Aorta (tissue), 5 donors: ENCODE measurements around the gene NIPAL4. TPM values are rescaled to one million over a fixed set of nuclear protein-coding genes. Genes with fewer than 3 reads are reported as not detected.
A peak's percentile ranks its signal among the peaks of the same experiment; 100 is the strongest.
"Not testable (repeated sequence)": the region's sequence is repeated elsewhere in the genome, so short reads cannot be mapped to it uniquely, and the experiment has no call there.

ENCODE experiments used
- ATAC-seq: fragments of 200-7000 bp; cut with Tn5 transposase; one replicate; pipeline ENCODE4 v1.9.1; 2022; ENCODE audit warnings: moderate library complexity; ENCODE audit not compliant: low FRiP score
- DNase-seq, 2 donors: peaks; one replicate each; pipeline ENCODE4 v3.0.0-alpha.2; 2020
- H3K27ac ChIP-seq, 2 donors: one replicate each; pipeline ENCODE4 v1.5.1; 2013; ENCODE audit warnings: low read length in 2 of 2, mild to moderate bottlenecking in 2 of 2, moderate library complexity in 2 of 2, control low read depth in 1 of 2, inconsistent platforms in 1 of 2, low read depth in 1 of 2
- H3K27me3 ChIP-seq, 2 donors: one replicate each; pipeline ENCODE4 v1.6.1; 2013; ENCODE audit warnings: control low read depth in 1 of 2, low read length in 1 of 2, mild to moderate bottlenecking in 1 of 2, moderate library complexity in 1 of 2; ENCODE audit not compliant: insufficient read depth in 2 of 2, control insufficient read depth in 1 of 2
- H3K36me3 ChIP-seq, 2 donors: one replicate each; pipeline ENCODE4 v1.6.1; 2013; ENCODE audit warnings: control low read depth in 1 of 2, low read length in 1 of 2, mild to moderate bottlenecking in 1 of 2; ENCODE audit not compliant: insufficient read depth in 2 of 2, control insufficient read depth in 1 of 2
- H3K4me1 ChIP-seq, 2 donors: one replicate each; pipeline ENCODE4 v1.6.1; 2013; ENCODE audit warnings: low read length in 2 of 2, control low read depth in 1 of 2, mild to moderate bottlenecking in 1 of 2, moderate library complexity in 1 of 2; ENCODE audit not compliant: insufficient read depth in 2 of 2, control insufficient read depth in 1 of 2
- H3K4me3 ChIP-seq, 2 donors: one replicate each; pipeline ENCODE4 v1.5.1; 2013; ENCODE audit warnings: low read length in 2 of 2, control low read depth in 1 of 2, mild to moderate bottlenecking in 1 of 2
- H3K9me3 ChIP-seq: one replicate; pipeline ENCODE4 v1.6.1; 2013; ENCODE audit warnings: mild to moderate bottlenecking, low read length; ENCODE audit not compliant: control insufficient read depth
- WGBS, 2 donors: extraction: QIAGEN DNeasy Blood & Tissue Kit; methylation state at CpG; one replicate each; pipeline ENCODE4 v1.1.7; 2013; 5-methylcytosine and 5-hydroxymethylcytosine counted together
- intact Hi-C, 2 donors: fragments of 100-400 bp; cut with DNase I; formaldehyde crosslinking; loops; one replicate each; pipeline versions ENCODE4 v1.14.2 to v1.15.0; 2022
- polyA plus RNA-seq, 2 donors: library from polyadenylated mRNA; stranded (reverse); fragments of 200-250 nt; gene quantifications; one replicate each; pipeline ENCODE4 v1.2.3, GENCODE V29; 2013
- total RNA-seq, 2 donors: library from RNA; stranded (reverse); fragmentation: NEBNext Ultra II Directional; extraction: Animal tissue kit (Norgen Biotek cat#: 25700); gene quantifications; one replicate each; pipeline ENCODE4 v1.2.1, GENCODE V29; 2021
- donor health status: healthy with polysubstance abuse.
- donor health status: Bipolar disorder and iron deficiency.
- donor health status: DM: no; HTN: no; CAD: no.
- donor health status: DM: no; HTN: no; CAD: no.
- donor health status: DM: yes; HTN: yes; CAD: no.

Gene NIPAL4
- total and polyA plus RNA-seq, 4 donors = 0.28 to 0.55 TPM; not detected in 2

DNA sequence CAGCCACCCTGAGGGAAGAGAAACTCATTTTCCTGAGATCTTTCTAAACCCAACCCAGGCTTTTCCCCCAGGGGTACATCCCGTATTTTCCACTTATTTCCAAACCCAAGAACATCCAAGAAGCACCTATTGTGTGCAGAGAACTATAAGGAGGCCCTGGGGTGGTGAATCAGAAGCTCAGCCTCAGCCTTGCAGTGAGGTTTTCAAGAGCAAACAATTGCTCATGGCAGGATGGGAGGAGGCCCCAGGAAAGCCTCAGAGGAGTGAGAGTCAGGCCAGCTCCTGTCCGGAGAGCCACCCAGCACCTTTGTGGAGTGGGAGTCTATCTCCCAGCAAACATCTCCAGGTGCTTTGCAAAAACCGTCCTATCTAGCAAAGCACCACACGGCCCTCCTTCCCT, 19.2 kb downstream of the NIPAL4 start:
- no peaks in the 10 kb centered on the region for H3K27me3 ChIP-seq
- no peak overlapping the region for H3K27ac ChIP-seq
- peaks cover 0 to 9% of the 10 kb centered on the region in 2 donors for H3K36me3 ChIP-seq
- no peaks in the 10 kb centered on the region for H3K4me1 ChIP-seq
- H3K4me3 ChIP-seq = no peak overlapping the region
- no peak for ATAC-seq
- no peak for DNase-seq
- WGBS, 2 donors = 84 to 89% methylated on average over 4 of the region's 4 CpGs
- intact Hi-C loops = loop anchor here in 1 of 2 donors (5.0 kb wide), 1 partner anchor 152 kb away; no protein-coding TSS in a partner anchor
- H3K9me3 ChIP-seq = no peaks in the 10 kb centered on the region

DNA sequence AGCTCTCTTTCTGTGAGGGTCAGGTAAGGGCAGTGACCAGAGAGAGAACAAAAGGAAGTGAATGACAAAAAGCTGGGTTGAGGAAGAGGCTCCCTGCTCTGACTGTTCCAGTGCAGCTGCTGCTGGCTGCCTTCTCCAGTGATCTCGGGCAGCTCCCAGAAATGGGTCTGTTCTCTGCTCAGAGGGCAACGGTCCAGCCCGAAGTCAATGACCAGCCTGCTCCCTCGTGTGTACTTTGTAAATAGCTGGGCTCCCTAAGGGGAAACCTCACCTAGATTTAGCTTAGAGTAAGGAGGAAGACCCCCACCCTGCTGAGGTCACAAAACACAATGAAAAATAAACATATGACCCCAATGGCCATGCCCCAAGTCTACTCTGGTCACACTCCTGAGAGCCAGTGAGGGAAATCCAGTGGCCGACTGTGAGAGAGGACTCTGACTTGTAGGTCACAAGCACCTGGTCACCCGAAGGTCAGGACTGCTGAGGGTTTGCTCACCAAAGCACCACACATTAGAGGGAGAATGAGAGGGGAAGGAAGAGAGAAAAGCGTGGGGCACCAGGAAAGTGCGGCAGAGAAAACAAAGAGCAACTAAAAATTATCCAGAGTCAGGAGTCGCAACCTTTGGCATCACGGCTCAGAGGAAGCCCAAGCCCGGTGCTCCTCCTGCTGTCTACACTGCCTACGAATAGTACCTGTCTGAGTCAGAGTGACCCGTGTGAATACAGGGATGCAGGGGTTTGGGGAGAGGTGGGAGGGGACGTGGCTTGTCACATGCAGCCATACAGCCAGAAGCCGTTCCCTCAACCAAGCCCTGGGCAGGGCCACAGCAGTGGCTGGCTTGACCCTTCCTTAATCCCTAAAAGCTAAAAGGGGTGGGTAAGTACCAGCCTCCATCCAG, 19.8 kb downstream of the NIPAL4 start:
- Histone ChIP-seq H3K9me3 (no peaks in the 10 kb centered on the region), H3K27ac (no peak overlapping the region), H3K4me1 (no peaks in the 10 kb centered on the region), H3K36me3 (peaks cover 0 to 11% of the 10 kb centered on the region in 2 donors), H3K27me3 (no peaks in the 10 kb centered on the region), H3K4me3 (no peak overlapping the region)
- 59 to 62% methylated on average over 15 of the region's 15 CpGs for WGBS, 2 donors
- intact Hi-C loops = loop anchor here in 1 of 2 donors (5.0 kb wide), 1 partner anchor 153 kb away; no protein-coding TSS in a partner anchor
- ATAC-seq (peak; percentile 27), DNase-seq (no peak)

- no peak overlapping the region for H3K4me3 ChIP-seq
- intact Hi-C loops = no loop called here
- DNase-seq = no peak
- no peaks in the 10 kb centered on the region for H3K9me3 ChIP-seq
- no peak for ATAC-seq
- no peak overlapping the region for H3K27ac ChIP-seq
- no peaks in the 10 kb centered on the region for H3K27me3 ChIP-seq
- peaks cover under 1 to 13% of the 10 kb centered on the region in 2 donors for H3K36me3 ChIP-seq
- WGBS, 2 donors = 65 to 66% methylated on average over 4 of the region's 4 CpGs
- H3K4me1 ChIP-seq = no peaks in the 10 kb centered on the region
Measured at GRCh38 chr5:157481265-157481664, 21.3 kb downstream of the NIPAL4 start.

DNA sequence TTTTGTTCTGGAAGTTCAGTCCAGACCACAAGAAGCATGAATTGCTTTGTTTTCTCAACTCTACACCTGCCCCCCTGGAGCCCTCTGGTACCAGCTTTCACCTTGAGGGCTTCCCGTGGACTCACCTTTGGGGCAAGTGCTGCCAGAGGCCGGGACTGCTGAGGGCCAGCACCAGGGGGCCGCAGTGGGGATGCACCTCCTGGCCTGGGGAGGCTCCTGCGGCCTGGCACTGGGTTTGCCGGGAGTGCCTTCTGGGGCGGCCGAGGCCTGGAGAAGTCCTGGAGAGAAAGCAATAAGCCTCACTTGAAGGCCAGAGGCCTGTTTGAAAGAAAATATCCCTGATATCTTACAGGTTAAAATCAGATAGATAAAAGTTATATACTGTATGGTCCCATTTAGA, 21.7 kb downstream of the NIPAL4 start:
- peaks cover 4 to 13% of the 10 kb centered on the region in 2 donors for H3K36me3 ChIP-seq
- H3K4me3 ChIP-seq = no peak overlapping the region
- intact Hi-C loops = no loop called here
- DNase-seq (no peak), ATAC-seq (no peak)
- 91 to 94% methylated on average over 7 of the region's 7 CpGs for WGBS, 2 donors
- no peak overlapping the region for H3K27ac ChIP-seq
- no peaks in the 10 kb centered on the region for H3K27me3 ChIP-seq
- H3K9me3 ChIP-seq = no peaks in the 10 kb centered on the region
- H3K4me1 ChIP-seq = no peaks in the 10 kb centered on the region

- WGBS, 2 donors = 69 to 96% methylated on average over 2 of the region's 2 CpGs
- H3K4me1 ChIP-seq, ATAC-seq, H3K9me3 ChIP-seq, DNase-seq, intact Hi-C loops, H3K27me3 ChIP-seq, H3K27ac ChIP-seq, H3K4me3 ChIP-seq: not testable (repeated sequence)
- peaks cover 9 to 13% of the 10 kb centered on the region in 2 donors for H3K36me3 ChIP-seq
Measured at GRCh38 chr5:157482702-157483101, 22.7 kb downstream of the NIPAL4 start.

DNA sequence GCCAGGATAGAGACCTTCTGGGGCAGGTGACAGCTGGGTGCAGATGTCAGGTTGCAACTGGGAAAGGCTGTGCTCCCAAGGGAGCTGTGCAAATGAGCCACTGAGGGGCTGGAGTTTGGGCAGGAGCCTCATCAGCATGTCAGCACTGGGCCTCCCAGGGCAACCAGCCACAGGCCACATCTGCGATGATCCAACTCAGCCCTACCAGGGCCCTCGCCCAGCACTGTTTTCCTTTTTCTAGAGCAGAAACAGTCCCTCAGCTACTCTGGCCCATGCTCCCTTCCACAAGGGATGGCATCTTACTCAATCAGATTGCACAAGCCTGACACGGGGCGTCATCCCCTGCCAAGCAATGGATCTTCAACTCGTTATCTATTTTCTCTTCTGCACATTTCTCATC, 24.8 kb downstream of the NIPAL4 start:
- no peak overlapping the region for H3K27ac ChIP-seq
- WGBS, 2 donors = 67% methylated on average over 5 of the region's 5 CpGs
- intact Hi-C loops = no loop called here
- no peak overlapping the region for H3K4me3 ChIP-seq
- H3K9me3 ChIP-seq = no peaks in the 10 kb centered on the region
- DNase-seq = no peak
- H3K4me1 ChIP-seq = no peaks in the 10 kb centered on the region
- H3K27me3 ChIP-seq = no peaks in the 10 kb centered on the region
- peak; percentile 58 for ATAC-seq
- peaks cover 14 to 19% of the 10 kb centered on the region in 2 donors for H3K36me3 ChIP-seq

DNA sequence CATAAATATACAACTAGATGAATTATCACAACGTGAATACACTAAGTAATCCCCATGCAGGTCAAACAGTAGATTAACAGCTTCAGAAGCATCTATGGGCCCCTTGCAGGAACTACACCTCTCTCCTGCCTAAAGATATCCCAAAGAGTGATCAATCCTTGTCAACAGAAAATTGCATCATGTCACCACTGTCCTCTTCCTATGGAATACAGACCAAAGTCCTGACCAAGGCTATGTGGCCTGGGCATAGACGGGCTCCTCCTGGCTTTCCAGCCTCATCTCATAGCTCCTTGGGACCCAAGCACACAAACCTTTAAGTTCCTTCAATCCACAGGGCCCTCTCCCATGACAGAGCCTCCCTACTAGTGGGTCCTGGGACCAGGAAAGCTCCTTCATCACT, 25.3 kb downstream of the NIPAL4 start:
- H3K9me3 ChIP-seq = no peaks in the 10 kb centered on the region
- no peaks in the 10 kb centered on the region for H3K4me1 ChIP-seq
- no peak overlapping the region for H3K27ac ChIP-seq
- H3K27me3 ChIP-seq = no peaks in the 10 kb centered on the region
- H3K4me3 ChIP-seq = no peak overlapping the region
- intact Hi-C loops = no loop called here
- DNase-seq (no peak), ATAC-seq (no peak)
- peaks cover 14 to 19% of the 10 kb centered on the region in 2 donors for H3K36me3 ChIP-seq
- 86 to 90% methylated on average over 2 of the region's 2 CpGs for WGBS, 2 donors

- Histone ChIP-seq H3K27me3 (no peaks in the 10 kb centered on the region), H3K36me3 (peaks cover 14 to 15% of the 10 kb centered on the region in 2 donors), H3K4me3 (no peak overlapping the region), H3K4me1 (no peaks in the 10 kb centered on the region), H3K27ac (no peak overlapping the region), H3K9me3 (no peaks in the 10 kb centered on the region)
- intact Hi-C loops = no loop called here
- DNase-seq (no peak), ATAC-seq (no peak)
- WGBS, 2 donors = 90 to 93% methylated on average over 3 of the region's 3 CpGs
Measured at GRCh38 chr5:157485811-157486210, 25.8 kb downstream of the NIPAL4 start.

DNA sequence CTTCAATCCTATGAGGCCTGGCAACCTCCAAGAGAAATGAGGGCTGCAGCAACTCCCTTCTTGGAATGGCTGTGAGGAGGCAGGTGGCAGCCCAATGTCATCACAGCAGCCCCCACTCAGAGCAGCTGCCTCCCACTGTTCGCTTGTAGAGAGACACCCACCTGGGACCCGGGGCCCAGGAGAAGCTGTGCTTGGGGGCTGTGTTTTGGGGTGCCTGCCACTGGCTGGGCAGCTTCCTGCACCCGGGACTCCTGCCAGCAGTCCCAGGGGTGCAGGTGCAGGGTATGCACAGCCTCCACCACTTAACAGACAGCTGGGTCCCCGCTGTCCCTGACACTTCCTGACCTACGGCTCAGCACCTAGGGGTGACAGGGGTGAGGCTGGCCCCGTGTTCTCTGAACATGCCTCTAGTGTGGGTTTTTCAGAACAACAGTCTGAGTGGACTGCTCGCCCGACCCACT, 26.2 kb downstream of the NIPAL4 start:
- 81 to 88% methylated on average over 8 of the region's 8 CpGs for WGBS, 2 donors
- H3K4me3 ChIP-seq = no peak overlapping the region
- H3K36me3 ChIP-seq = peaks cover 12 to 14% of the 10 kb centered on the region in 2 donors
- no peaks in the 10 kb centered on the region for H3K4me1 ChIP-seq
- intact Hi-C loops = no loop called here
- ATAC-seq (no peak), DNase-seq (no peak)
- H3K27me3 ChIP-seq = no peaks in the 10 kb centered on the region
- no peak overlapping the region for H3K27ac ChIP-seq
- no peaks in the 10 kb centered on the region for H3K9me3 ChIP-seq
